GM12872 (cell line): ENCODE measurements around the gene ARHGAP12.

Experiments
- TF ChIP-seq, protein P1 (sequence below): IDR thresholded peaks from 3 replicates; pipeline ENCODE4 v1.5.1; 2011; ENCODE audit warnings: low read depth, mild to moderate bottlenecking, low read length, moderate library complexity; ENCODE audit not compliant: insufficient read depth

The ARHGAP12 gene

DNA sequence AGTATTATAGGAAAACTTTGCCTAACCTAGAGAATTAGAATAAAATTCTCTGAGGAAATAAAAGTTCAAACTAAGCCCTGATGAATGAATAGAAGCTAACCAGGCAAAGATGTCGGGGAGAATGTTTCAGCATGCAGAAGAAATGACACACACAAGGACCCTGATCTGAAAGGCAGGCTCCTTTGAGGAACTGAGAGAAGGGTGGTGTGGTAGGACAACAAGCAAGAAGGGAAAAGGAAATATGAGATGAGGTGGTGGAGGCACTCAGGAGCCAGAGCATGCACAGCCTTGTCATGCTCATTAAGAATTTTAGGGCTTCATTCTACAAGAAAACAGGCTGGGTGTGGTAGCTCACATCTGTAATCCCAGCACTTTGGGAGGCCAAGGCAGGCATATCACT, 90.6 kb downstream of the ARHGAP12 start:
- TF ChIP-seq, protein P1, sequence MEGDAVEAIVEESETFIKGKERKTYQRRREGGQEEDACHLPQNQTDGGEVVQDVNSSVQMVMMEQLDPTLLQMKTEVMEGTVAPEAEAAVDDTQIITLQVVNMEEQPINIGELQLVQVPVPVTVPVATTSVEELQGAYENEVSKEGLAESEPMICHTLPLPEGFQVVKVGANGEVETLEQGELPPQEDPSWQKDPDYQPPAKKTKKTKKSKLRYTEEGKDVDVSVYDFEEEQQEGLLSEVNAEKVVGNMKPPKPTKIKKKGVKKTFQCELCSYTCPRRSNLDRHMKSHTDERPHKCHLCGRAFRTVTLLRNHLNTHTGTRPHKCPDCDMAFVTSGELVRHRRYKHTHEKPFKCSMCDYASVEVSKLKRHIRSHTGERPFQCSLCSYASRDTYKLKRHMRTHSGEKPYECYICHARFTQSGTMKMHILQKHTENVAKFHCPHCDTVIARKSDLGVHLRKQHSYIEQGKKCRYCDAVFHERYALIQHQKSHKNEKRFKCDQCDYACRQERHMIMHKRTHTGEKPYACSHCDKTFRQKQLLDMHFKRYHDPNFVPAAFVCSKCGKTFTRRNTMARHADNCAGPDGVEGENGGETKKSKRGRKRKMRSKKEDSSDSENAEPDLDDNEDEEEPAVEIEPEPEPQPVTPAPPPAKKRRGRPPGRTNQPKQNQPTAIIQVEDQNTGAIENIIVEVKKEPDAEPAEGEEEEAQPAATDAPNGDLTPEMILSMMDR, result no peak

DNA sequence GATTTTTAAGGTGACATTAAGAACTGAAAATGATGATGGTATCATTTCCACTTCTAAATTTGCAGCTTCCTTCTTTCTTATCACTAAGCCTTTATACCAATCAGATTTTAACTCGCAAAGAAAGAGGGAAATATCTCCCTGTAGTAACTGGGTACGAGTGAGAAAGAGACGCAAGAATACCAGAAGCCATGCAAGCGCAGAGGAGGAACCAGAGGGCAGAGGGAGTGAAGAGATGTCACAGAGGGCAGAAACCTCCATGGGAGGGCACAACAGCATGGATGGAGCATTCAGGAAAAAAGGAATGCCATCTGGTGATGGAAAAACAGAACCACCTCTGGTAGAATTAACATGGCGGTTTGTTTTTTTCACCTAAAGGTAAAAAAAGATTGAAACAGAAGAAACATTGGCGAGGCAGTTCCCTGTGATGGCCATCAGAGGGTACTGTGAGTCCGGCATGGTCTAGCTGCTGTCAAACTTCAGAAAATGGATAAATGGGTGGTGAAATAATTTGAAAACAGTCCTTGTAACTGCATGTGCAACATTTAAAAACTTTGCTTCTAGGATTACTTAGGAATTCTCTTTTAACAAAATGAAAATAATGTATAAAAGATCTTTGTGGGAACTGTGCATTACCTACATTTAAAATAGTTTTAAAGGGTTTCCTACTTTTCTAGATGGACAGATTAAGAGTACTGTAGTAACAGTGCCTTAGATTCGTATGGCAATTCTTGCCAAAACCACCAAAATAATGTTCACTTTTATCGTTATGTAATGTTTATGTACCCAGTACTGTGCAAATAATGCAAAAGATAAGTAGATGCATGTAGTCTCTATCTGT, 91.8 kb downstream of the ARHGAP12 start:
- TF ChIP-seq, protein P1, result peak; percentile 87

DNA sequence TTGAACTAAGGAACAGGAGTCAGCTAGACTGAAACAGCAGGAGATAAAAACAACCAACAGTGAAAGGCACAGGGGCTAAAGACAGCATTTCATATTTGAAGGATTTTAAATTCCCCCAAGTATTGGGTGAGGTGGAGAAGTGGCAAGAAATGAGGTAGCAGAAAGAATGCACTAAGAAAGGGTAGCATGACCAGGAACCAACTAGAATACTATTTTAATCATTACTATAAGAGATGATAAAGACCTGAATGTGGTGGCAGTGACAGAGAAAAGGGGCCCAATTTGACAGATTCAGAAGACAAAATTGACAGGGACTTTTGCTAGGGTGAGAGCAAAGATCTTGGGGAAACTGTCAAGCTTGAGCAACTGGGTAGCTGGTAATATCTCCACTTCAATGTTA, 94.9 kb downstream of the ARHGAP12 start:
- TF ChIP-seq, protein P1, result no peak

DNA sequence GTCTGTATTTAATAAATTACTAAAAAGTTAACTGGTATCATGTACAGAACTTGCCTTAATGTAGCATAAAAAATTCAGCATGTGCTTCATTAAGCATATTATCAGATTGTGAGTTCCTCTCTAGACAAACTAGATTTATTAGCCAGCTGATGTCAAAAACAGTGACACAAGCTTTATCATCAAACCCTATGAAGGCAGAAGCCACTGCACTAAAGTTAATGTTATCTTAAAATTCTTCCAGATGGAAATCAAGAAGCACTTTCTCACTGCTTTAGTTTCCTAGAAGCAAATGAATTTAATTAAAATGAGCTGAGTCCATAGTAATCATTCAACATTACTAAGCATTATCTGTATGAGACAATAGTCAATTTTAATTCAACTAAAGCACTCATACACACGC, 96.4 kb downstream of the ARHGAP12 start:
- TF ChIP-seq, protein P1, result no peak

DNA sequence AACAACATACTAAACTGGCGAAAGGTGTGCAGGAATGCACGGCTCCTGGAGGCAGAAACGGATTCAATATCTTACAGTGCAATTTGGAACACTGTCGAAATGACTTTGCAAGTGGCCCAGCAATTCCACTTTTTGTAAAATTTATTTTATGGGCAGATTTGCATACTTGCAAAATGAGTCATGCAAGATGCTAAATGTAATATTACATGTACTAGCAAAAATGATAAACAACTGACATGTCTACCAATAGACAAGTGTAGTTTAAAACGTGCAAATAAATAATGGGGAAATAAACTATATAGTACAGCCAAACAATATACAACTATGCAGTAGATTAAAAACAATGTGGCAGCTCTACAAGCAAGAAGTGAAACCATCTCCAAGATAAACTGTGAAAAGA, 97.7 kb downstream of the ARHGAP12 start:
- TF ChIP-seq, protein P1, result no peak

DNA sequence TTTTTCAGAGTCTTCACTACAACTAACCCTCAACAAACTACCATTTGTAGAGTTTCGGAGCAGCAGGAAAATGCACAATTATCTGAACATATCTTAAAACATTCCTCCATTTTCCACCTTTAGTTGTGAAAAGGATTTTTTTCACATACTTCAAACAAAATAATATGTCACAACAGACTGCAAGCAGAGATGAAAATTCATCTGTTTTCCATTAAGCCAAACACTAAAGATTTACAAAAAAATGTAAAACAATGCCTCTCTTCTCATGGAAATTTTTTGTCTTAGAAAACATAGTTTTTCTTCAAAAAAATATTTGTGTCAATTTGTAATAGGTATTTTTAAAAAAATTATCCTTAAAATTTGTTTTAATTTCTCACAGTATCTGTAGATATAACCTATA, 98.9 kb downstream of the ARHGAP12 start:
- TF ChIP-seq, protein P1, result no peak

DNA sequence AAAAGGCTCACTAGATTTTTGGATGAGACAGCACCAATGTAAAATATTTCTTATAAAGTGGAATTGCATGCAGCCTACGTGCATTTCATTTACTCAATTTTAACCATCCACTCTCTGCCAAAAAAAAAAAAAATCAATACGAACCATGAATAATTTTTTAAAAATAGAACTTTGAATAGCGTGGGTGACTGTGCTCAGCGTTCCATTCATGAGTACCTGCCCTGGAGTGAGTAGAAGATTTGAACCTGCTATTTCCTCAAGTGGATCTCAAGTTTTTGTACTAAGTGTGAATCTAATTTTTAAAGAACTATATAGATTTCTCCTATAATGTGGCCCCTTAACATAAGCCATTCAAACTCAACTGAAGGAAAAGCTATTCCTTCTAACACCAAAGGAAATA, 105.3 kb downstream of the ARHGAP12 start:
- TF ChIP-seq, protein P1, result no peak
